Right cardiac atrium (tissue), 5 donors: ENCODE data around the gene RALGPS1. TPM values are rescaled to one million over a fixed set of nuclear protein-coding genes. Genes with fewer than 3 reads are reported as not detected.

ENCODE experiments used
- ATAC-seq, 2 donors: fragments of 200-7000 bp; cut with Tn5 transposase; one replicate each; pipeline versions ENCODE4 v1.8.0 to v1.9.1; 2020; ENCODE audit warnings: moderate library complexity in 2 of 2, mild to moderate bottlenecking in 1 of 2
- DNase-seq, 3 donors: peaks; one replicate each; pipeline ENCODE4 v3.0.0-alpha.2; 2020
- H3K27ac ChIP-seq: one replicate; pipeline ENCODE4 v1.5.1; 2013; ENCODE audit warnings: mild to moderate bottlenecking, low read length, control low read depth, moderate library complexity
- H3K27me3 ChIP-seq: one replicate; pipeline ENCODE4 v1.6.1; 2013; ENCODE audit not compliant: control insufficient read depth, insufficient read depth
- H3K4me1 ChIP-seq: one replicate; pipeline ENCODE4 v1.6.1; 2013; ENCODE audit warnings: low read length; ENCODE audit not compliant: control insufficient read depth, insufficient read depth
- H3K4me3 ChIP-seq: one replicate; pipeline ENCODE4 v1.5.1; 2013; ENCODE audit warnings: low read length, control low read depth
- H3K9me3 ChIP-seq: one replicate; pipeline ENCODE4 v1.6.1; 2013; ENCODE audit warnings: low read length; ENCODE audit not compliant: control insufficient read depth
- whole genome bisulfite sequencing: extraction: QIAGEN DNeasy Blood & Tissue Kit; methylation state at CpG from one replicate; pipeline ENCODE4 v1.1.7; 2013; 5-methylcytosine and 5-hydroxymethylcytosine counted together
- intact Hi-C, 4 donors: fragments of 100-400 bp; cut with DNase I; formaldehyde crosslinking; loops; one replicate each; pipeline versions ENCODE4 v1.11.0 to v1.14.0; 2022 to 2023
- polyA plus RNA-seq: library from polyadenylated mRNA; stranded (reverse); fragments of 200-250 nt; gene quantifications from one replicate; pipeline ENCODE4 v1.2.3, GENCODE V29; 2013
- total RNA-seq, 4 donors: library from RNA; stranded (reverse); fragmentation: NEBNext Ultra II Directional; extraction: Animal tissue kit (Norgen Biotek cat#: 25700); gene quantifications; one replicate each; pipeline ENCODE4 v1.2.1, GENCODE V29; 2021
- donor health status: healthy with polysubstance abuse.
- donor health status: DM: no; HTN: yes; CAD: no.
- donor health status: DM: no; HTN: no; CAD: no.
- donor health status: DM: no; HTN: yes; CAD: no; lungs with severe emphysema.
- donor health status: DM: yes; HTN: yes; CAD: no.

The RALGPS1 gene
- total and polyA plus RNA-seq, 5 donors, result 10.8 to 19.5 (median 16.3) TPM

DNA sequence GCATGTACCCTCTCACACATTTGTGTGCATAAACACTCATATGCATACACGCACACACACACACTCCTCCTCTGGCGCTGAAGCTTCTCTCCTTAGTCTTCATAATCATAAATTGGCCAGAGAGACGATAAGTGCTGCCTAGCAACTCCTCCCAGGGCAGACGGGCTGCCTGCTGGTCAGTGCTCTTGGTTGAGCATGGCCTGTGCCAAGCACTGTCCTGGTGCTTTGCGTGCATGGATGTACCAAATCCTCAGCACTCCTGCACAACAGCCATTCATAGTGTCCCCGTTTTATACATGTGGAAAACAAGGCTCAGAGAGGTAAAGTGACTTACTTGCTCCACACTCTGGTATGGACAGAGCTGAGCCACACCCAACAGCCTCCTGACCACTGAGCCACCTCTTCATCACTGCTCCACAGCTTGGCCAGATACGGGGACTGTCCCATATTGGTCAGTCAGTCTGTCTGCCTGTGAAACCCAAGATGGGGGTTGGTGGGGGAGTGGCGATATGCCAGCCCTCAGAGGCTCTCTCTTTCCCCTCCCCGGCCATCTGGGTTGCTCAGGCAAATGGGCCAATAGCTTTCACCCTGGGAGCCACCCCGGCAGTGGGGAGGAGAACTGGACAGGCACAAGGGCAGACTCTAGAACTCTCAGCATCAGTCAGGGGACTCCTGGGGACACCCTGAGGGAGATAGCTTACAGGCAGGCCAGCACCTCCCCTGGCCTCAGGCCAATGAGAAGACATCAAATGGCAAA, 285.7 kb downstream of the RALGPS1 start:
- no peak overlapping the region for H3K27ac ChIP-seq
- no peak overlapping the region for H3K4me3 ChIP-seq
- ATAC-seq, result no peak
- DNase-seq, result peak in 2 of 3 donors; percentile 49 to 60
- WGBS, result 76% methylated on average over 10 of the region's 10 CpGs
- H3K9me3 ChIP-seq, result no peaks in the 10 kb centered on the region
- intact Hi-C loops, result no loop called here
- peaks cover 13% of the 10 kb centered on the region for H3K4me1 ChIP-seq
- H3K27me3 ChIP-seq, result no peaks in the 10 kb centered on the region

GRCh38 chr9:127201071-127201541, 286.5 kb downstream of the RALGPS1 start:
- no peak overlapping the region for H3K4me3 ChIP-seq
- peak in 1 of 3 donors; percentile 50 for DNase-seq
- H3K9me3 ChIP-seq, result no peaks in the 10 kb centered on the region
- 94% methylated on average over 6 of the region's 6 CpGs for WGBS
- H3K4me1 ChIP-seq, result peaks cover 13% of the 10 kb centered on the region
- no peaks in the 10 kb centered on the region for H3K27me3 ChIP-seq
- H3K27ac ChIP-seq, result no peak overlapping the region
- ATAC-seq, result no peak
- intact Hi-C loops, result no loop called here

DNA sequence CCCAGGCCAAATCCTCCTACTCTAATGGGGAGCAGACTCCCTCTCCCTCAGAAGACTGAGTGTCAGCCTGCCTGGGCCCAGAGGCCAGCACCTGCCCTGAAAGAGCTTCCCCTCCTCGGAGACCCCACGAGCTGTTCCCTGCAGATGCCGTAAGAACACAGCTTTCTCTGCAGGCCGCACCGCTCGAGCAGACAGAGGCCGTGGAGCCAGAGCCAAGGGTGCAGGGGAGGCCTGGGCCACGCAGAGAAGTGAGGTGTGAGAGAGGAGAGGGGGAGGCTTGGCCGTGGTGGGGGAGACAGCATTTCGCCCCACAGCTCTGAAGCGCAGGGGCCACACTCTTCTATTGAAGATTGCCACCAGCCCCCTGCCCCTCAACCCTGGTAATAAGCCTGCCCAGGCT, 287.1 kb downstream of the RALGPS1 start:
- WGBS, result 94% methylated on average over 11 of the region's 11 CpGs
- Histone ChIP-seq H3K27ac (no peak overlapping the region), H3K27me3 (no peaks in the 10 kb centered on the region), H3K4me1 (peaks cover 13% of the 10 kb centered on the region), H3K9me3 (no peaks in the 10 kb centered on the region), H3K4me3 (no peak overlapping the region)
- no peak for ATAC-seq
- peak in 1 of 3 donors; percentile 28 for DNase-seq
- intact Hi-C loops, result no loop called here

DNA sequence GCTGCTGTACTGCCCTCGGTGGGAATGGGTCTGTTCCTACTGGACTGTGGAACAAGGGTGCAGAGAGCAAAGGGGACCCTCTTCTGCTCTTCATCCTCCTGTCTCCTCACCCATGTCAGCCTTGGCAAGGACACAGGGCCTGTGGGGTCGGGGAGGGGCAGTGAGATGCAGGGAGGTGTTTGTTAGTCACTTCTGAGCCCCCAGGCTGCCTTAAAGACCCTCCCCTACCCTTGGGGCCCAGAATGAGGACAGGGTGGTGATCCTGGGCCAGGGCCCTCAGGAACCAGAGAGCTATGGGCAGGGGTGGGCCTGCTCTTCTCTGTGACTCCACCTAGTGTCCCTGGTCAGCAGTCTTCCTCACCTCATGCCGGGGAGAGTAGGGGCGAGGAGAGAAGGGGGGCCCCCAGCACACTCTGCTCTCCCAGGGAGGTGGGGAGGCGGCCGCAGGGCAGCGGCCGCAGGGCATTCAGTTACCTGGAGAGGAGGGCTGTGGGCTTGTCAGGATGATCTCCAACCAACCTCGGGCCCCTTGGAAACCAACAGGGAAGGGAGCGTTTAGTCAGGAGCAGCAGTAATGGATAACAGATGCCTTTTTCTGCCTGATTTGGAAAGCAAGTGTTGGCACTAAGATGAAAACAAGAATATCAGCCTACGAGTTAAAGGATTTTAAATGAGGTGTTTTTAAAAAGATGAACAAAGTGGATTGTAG, 288.0 kb downstream of the RALGPS1 start:
- Histone ChIP-seq H3K9me3 (no peaks in the 10 kb centered on the region), H3K27ac (no peak overlapping the region), H3K4me1 (peaks cover 7% of the 10 kb centered on the region), H3K4me3 (no peak overlapping the region), H3K27me3 (no peaks in the 10 kb centered on the region)
- no peak for ATAC-seq
- 81% methylated on average over 11 of the region's 11 CpGs for WGBS
- DNase-seq, result peak in 2 of 3 donors; percentile 19 to 37
- intact Hi-C loops, result no loop called here

- Histone ChIP-seq H3K27me3 (no peaks in the 10 kb centered on the region), H3K27ac (no peak overlapping the region), H3K4me3 (no peak overlapping the region), H3K4me1 (no peaks in the 10 kb centered on the region), H3K9me3 (no peaks in the 10 kb centered on the region)
- intact Hi-C loops, result no loop called here
- ATAC-seq (no peak), DNase-seq (peak in 1 of 3 donors; percentile 17)
- WGBS, result 92% methylated on average over 5 of the region's 5 CpGs
These were observed 289.2 kb downstream of the RALGPS1 start for GRCh38 chr9:127203681-127204327.

- Histone ChIP-seq H3K27ac (no peak overlapping the region), H3K9me3 (no peaks in the 10 kb centered on the region), H3K4me3 (no peak overlapping the region), H3K4me1 (no peaks in the 10 kb centered on the region), H3K27me3 (no peaks in the 10 kb centered on the region)
- WGBS, result 58% methylated on average over 7 of the region's 7 CpGs
- ATAC-seq, result peak in 1 of 2 donors; percentile 38
- DNase-seq, result peak in 2 of 3 donors; percentile 33 to 50
- intact Hi-C loops, result no loop called here
These were observed 290.3 kb downstream of the RALGPS1 start for GRCh38 chr9:127204771-127205470.

- no peaks in the 10 kb centered on the region for H3K27me3 ChIP-seq
- DNase-seq (peak in 1 of 3 donors; percentile 25), ATAC-seq (no peak)
- no peaks in the 10 kb centered on the region for H3K4me1 ChIP-seq
- H3K27ac ChIP-seq, result no peak overlapping the region
- no peak overlapping the region for H3K4me3 ChIP-seq
- intact Hi-C loops, result no loop called here
- H3K9me3 ChIP-seq, result no peaks in the 10 kb centered on the region
- 95% methylated on average over 4 of the region's 4 CpGs for WGBS
These were observed 291.4 kb downstream of the RALGPS1 start for GRCh38 chr9:127205952-127206351.

DNA sequence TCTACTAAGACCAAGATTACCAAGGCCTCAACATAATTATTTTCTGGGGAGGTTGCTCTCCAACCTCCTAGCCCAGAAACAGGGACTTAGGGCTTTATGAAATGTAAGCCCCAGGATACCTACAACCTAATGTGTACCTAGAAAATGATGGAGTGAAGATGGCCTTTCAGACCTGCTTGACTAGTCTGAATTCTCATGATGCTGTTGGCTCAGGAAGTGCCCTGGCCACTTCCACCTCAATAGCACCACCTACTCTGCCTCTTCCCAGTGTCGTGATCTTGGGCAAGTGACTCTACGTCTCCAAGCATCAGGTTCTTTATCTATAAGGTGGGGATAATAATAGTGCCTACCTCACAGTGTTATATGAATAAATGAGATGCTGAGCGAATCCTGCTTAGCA, 292.1 kb downstream of the RALGPS1 start:
- no peak for DNase-seq
- Histone ChIP-seq H3K9me3 (no peaks in the 10 kb centered on the region), H3K4me3 (no peak overlapping the region), H3K27ac (no peak overlapping the region), H3K27me3 (no peaks in the 10 kb centered on the region), H3K4me1 (no peaks in the 10 kb centered on the region)
- no peak for ATAC-seq
- 95% methylated on average over 3 of the region's 3 CpGs for WGBS
- intact Hi-C loops, result no loop called here

- no peaks in the 10 kb centered on the region for H3K27me3 ChIP-seq
- no peak overlapping the region for H3K4me3 ChIP-seq
- intact Hi-C loops, result no loop called here
- ATAC-seq (no peak), DNase-seq (peak in 1 of 3 donors; percentile 33)
- H3K9me3 ChIP-seq, result no peaks in the 10 kb centered on the region
- no peak overlapping the region for H3K27ac ChIP-seq
- 95% methylated on average over 11 of the region's 11 CpGs for WGBS
- no peaks in the 10 kb centered on the region for H3K4me1 ChIP-seq
These were observed 293.3 kb downstream of the RALGPS1 start for GRCh38 chr9:127207734-127208410.

DNA sequence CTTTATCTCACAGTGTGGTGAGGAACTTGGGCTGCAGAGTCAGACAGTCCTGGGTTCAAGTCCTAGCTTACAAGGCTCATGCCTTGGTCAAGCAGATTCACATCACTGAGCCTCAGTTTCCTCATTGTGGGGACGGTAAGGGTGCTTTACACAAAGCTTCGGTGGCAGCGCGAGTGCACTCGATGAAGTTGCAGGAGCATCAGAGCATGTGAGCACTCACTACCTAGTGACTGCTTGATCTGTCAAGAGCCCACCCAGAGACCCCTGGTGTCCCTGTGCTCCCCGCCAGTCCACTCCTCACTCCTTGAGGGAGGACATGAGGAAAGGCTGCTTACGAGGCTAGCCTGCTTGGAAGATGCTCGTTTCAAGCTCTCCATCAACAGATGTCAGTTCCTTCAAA, 293.8 kb downstream of the RALGPS1 start:
- Histone ChIP-seq H3K27me3 (no peaks in the 10 kb centered on the region), H3K4me3 (no peak overlapping the region), H3K9me3 (no peaks in the 10 kb centered on the region), H3K4me1 (no peaks in the 10 kb centered on the region), H3K27ac (no peak overlapping the region)
- DNase-seq, result peak in 1 of 3 donors; percentile 29
- intact Hi-C loops, result no loop called here
- no peak for ATAC-seq
- 92% methylated on average over 8 of the region's 8 CpGs for WGBS
